HCT116 (cell line): ENCODE measurements around the gene CHRM3. TPM values are rescaled to one million over a fixed set of nuclear protein-coding genes. Genes with fewer than 3 reads are reported as not detected.

Experiments
- ATAC-seq: fragments of 200-7000 bp; cut with Tn5 transposase; 2 replicates; pipeline ENCODE4 v1.9.1; 2020; ENCODE audit warnings: mild to moderate bottlenecking, moderate library complexity
- BruUV-seq: library from RNA; stranded (reverse); fragments of 400-500 nt; replicated peaks from 2 replicates; lab custom pipeline; 2021; lab: Mats Ljungman, UMichigan
- CTCF ChIA-PET: fragments of 300-600 bp; sonication (Branson Sonifier 250); formaldehyde crosslinking; loops from one replicate; lab custom pipeline; 2021; ENCODE audit warnings: antibody characterized with exemption; lab: Charles Lee
- POLR2A ChIA-PET: fragments of 300-600, 350-600 bp; sonication (Branson Sonifier 250); formaldehyde crosslinking; loops from one replicate; lab custom pipeline; 2021; ENCODE audit warnings: antibody characterized with exemption; lab: Charles Lee
- RAD21 ChIA-PET, 2 experiments: fragments of 300-600 bp; sonication (Branson Sonifier 250); formaldehyde crosslinking; loops; one replicate each; lab custom pipeline; 2023; ENCODE audit warnings: low total read pairs in 2 of 2; ENCODE audit not compliant: uncharacterized antibody in 2 of 2, unreplicated experiment in 2 of 2, low non-redundant PET in 1 of 2; lab: Charles Lee
- DNase-seq: peaks from one replicate; pipeline ENCODE4 v3.0.0-alpha.2; 2010; ENCODE audit warnings: low read depth, low spot score
- H2AFZ ChIP-seq: fragments of 200-600 bp; shearing (Covaris generic), sonication (generic); 2 replicates; pipeline ENCODE4 v1.6.1; 2017; ENCODE audit warnings: low read depth, mixed run types, mixed read lengths, antibody characterized with exemption, low read length; ENCODE audit not compliant: poor library complexity, severe bottlenecking
- H3K27ac ChIP-seq: 2 replicates; pipeline ENCODE4 v1.5.1; 2012; ENCODE audit warnings: low read depth, low read length
- H3K27me3 ChIP-seq: fragments of 200-600 bp; sonication (generic); 2 replicates; pipeline ENCODE4 v1.6.1; 2016; ENCODE audit warnings: mixed run types, low read length, mixed read lengths; ENCODE audit not compliant: insufficient read depth
- H3K36me3 ChIP-seq, 2 experiments: fragments of 200-500 bp in 1 of 2; fragments of 200-600 bp in 1 of 2; sonication (Bioruptor generic) in 1 of 2; sonication (generic) in 1 of 2; 2 replicates each; pipeline versions ENCODE4 v1.5.1 to v1.6.1; 2014 to 2016; ENCODE audit warnings: low read length in 2 of 2, inconsistent platforms in 1 of 2, mixed read lengths in 1 of 2, mixed run types in 1 of 2; ENCODE audit not compliant: insufficient read depth in 2 of 2, control insufficient read depth in 1 of 2
- H3K4me1 ChIP-seq, 2 experiments: fragments of 200-600 bp in 1 of 2; sonication (generic) in 1 of 2; 2 replicates each; pipeline versions ENCODE4 v1.5.1 to v1.6.1; 2012 to 2017; ENCODE audit warnings: low read length in 2 of 2, inconsistent platforms in 1 of 2, mild to moderate bottlenecking in 1 of 2, mixed read lengths in 1 of 2, mixed run types in 1 of 2, moderate library complexity in 1 of 2; ENCODE audit not compliant: insufficient read depth in 2 of 2, control insufficient read depth in 1 of 2
- H3K4me2 ChIP-seq: fragments of 200-600 bp; sonication (generic); 2 replicates; pipeline ENCODE4 v1.6.1; 2017; ENCODE audit warnings: mixed run types, low read length, mixed read lengths
- H3K4me3 ChIP-seq, 2 experiments: fragments of 200-600 bp in 1 of 2; sonication (generic) in 1 of 2; replicated peaks in 1 of 2; 2 replicates each; pipeline ENCODE4 v1.5.1; 2011 to 2016; ENCODE audit warnings: low read length in 2 of 2, control low read depth in 1 of 2, low read depth in 1 of 2, mild to moderate bottlenecking in 1 of 2, mixed read lengths in 1 of 2, mixed run types in 1 of 2
- H3K79me2 ChIP-seq: fragments of 200-600 bp; sonication (generic); 2 replicates; pipeline ENCODE4 v1.6.1; 2017; ENCODE audit warnings: mild to moderate bottlenecking, mixed run types, low read length, moderate library complexity, mixed read lengths; ENCODE audit not compliant: insufficient read depth
- H3K9ac ChIP-seq: fragments of 200-600 bp; sonication (generic); 2 replicates; pipeline ENCODE4 v1.6.1; 2016; ENCODE audit warnings: low read length, mixed read lengths
- H3K9me2 ChIP-seq: fragments of 200-600 bp; sonication (generic), shearing (Covaris generic); 2 replicates; pipeline ENCODE4 v1.6.1; 2017; ENCODE audit warnings: mixed run types, mild to moderate bottlenecking, moderate library complexity; ENCODE audit not compliant: insufficient read depth
- H3K9me3 ChIP-seq, 2 experiments: fragments of 200-500 bp in 1 of 2; fragments of 200-600 bp in 1 of 2; sonication (Bioruptor generic) in 1 of 2; sonication (generic) in 1 of 2; 2 replicates each; pipeline ENCODE4 v1.6.1; 2014 to 2017; ENCODE audit warnings: low read length in 2 of 2, mixed read lengths in 2 of 2, inconsistent platforms in 1 of 2, low read depth in 1 of 2, mild to moderate bottlenecking in 1 of 2, mixed run types in 1 of 2, moderate library complexity in 1 of 2; ENCODE audit not compliant: control insufficient read depth in 1 of 2, insufficient read depth in 1 of 2
- H4K20me1 ChIP-seq: fragments of 200-600 bp; sonication (generic), shearing (Covaris generic); 2 replicates; pipeline ENCODE4 v1.6.1; 2017; ENCODE audit warnings: mixed run types, mild to moderate bottlenecking, moderate library complexity; ENCODE audit not compliant: insufficient read depth
- ATF3 ChIP-seq: IDR thresholded peaks from 2 replicates; pipeline ENCODE4 v1.6.1; 2012
- CBX3 ChIP-seq: IDR thresholded peaks from 2 replicates; pipeline ENCODE4 v1.6.1; 2012; ENCODE audit warnings: low read depth
- EGR1 ChIP-seq: IDR thresholded peaks from 2 replicates; pipeline ENCODE4 v1.6.1; 2012; ENCODE audit warnings: low read depth
- ELF1 ChIP-seq: IDR thresholded peaks from 2 replicates; pipeline ENCODE4 v1.6.1; 2012; ENCODE audit warnings: low read depth, borderline replicate concordance
- EZH2phosphoT487 ChIP-seq: fragments of 200-600 bp; IDR thresholded peaks from 2 replicates; pipeline ENCODE4 v1.6.1; 2018; ENCODE audit warnings: antibody characterized with exemption, borderline replicate concordance
- TCF7L2 ChIP-seq: IDR thresholded peaks from 2 replicates; pipeline ENCODE4 v1.7.0; 2011; ENCODE audit warnings: borderline replicate concordance, inconsistent platforms; ENCODE audit not compliant: insufficient read depth, insufficient read length; ENCODE audit errors: extremely low read depth
- intact Hi-C: fragments of 100-400 bp; cut with micrococcal nuclease; formaldehyde crosslinking; loops from 2 replicates; pipeline ENCODE4 v1.10.0; 2022
- total RNA-seq: library from RNA; stranded (reverse); gene quantifications from one replicate; pipeline ENCODE4 v1.2.1, GENCODE V29; 2021; ENCODE audit not compliant: unreplicated experiment

Gene CHRM3
- total RNA-seq, 1 experiment from 2014 or later, result 0.15 TPM

- CTCF ChIA-PET, result no interaction called here
- no peaks in the 10 kb centered on the region for H3K27me3 ChIP-seq
- H3K9me3 ChIP-seq, result peaks cover 6 to 7% of the 10 kb centered on the region in 2 experiments; a peak in 2 of 4 replicates
Observed at GRCh38 chr1:239353536-239353935, 32.8 kb upstream of the CHRM3 start.

GRCh38 chr1:239354231-239354630 lies 32.1 kb upstream of the CHRM3 start:
- H3K27ac ChIP-seq, result no peak overlapping the region
- BruUV-seq, result no TSS peak
- H3K9me2 ChIP-seq, result no peaks in the 10 kb centered on the region
- H3K27me3 ChIP-seq, result no peaks in the 10 kb centered on the region
- DNase-seq (no peak), ATAC-seq (no peak)
- H3K36me3 ChIP-seq, result no peaks in the 10 kb centered on the region
- H4K20me1 ChIP-seq, result no peaks in the 10 kb centered on the region
- H3K4me2 ChIP-seq, result no peak overlapping the region
- POLR2A ChIA-PET, result no interaction called here
- no peak overlapping the region for H3K9ac ChIP-seq
- no peak overlapping the region for H2AFZ ChIP-seq
- H3K4me1 ChIP-seq, result no peaks in the 10 kb centered on the region
- RAD21 ChIA-PET, result no interaction called here
- H3K4me3 ChIP-seq, result no peak overlapping the region
- intact Hi-C loops, result no loop called here
- CTCF ChIA-PET, result no interaction called here
- H3K9me3 ChIP-seq, result peaks cover 6 to 7% of the 10 kb centered on the region in 2 experiments; a peak in 2 of 4 replicates
- H3K79me2 ChIP-seq, result no peaks in the 10 kb centered on the region
- TF ChIP-seq TCF7L2, result no peak

More at GRCh38 chr1:239353536-239353935, 32.8 kb upstream of the CHRM3 start:
- Histone ChIP-seq H3K9me2 (no peaks in the 10 kb centered on the region), H2AFZ (no peak overlapping the region), H3K4me3 (no peak overlapping the region), H3K9ac (no peak overlapping the region), H4K20me1 (no peaks in the 10 kb centered on the region), H3K27ac (no peak overlapping the region), H3K4me2 (no peak overlapping the region)
- RAD21 ChIA-PET, result no interaction called here
- BruUV-seq, result no TSS peak
- DNase-seq, result no peak
- TF ChIP-seq EZH2phosphoT487 (no peak), ELF1 (no peak), CBX3 (no peak), EGR1 (no peak), ATF3 (no peak)
- TF ChIP-seq, all 23 proteins: peak for 0
- Histone ChIP-seq H3K36me3 (no peaks in the 10 kb centered on the region), H3K4me1 (no peaks in the 10 kb centered on the region), H3K79me2 (no peaks in the 10 kb centered on the region)
- ATAC-seq, result no peak
- intact Hi-C loops, result no loop called here
- POLR2A ChIA-PET, result no interaction called here
